ENCODE data around the gene A4GALT.

GRCh38 chr22:42670046-42670445 lies 50.6 kb downstream of the A4GALT start:
- TF ChIP-seq CTCF (IDR thresholded peaks at IDR 0.05) (no peak), EZH2 (IDR thresholded peaks at IDR 0.05; ENCODE audit: borderline replicate concordance, insufficient read depth, low read depth, low read length, poor library complexity, severe bottlenecking) (no peak)
